HAP-1 (cell line): Measurements from ENCODE around the gene MSX1.

Experiments
- DNase-seq, 2 experiments: peaks; one replicate each; pipeline ENCODE4 v3.0.0-alpha.2; 2016 to 2020; ENCODE audit warnings: low spot score in 2 of 2
- H3K27me3 ChIP-seq: fragments of 250-450 bp; sonication (Bioruptor Pico); 2 replicates; pipeline ENCODE4 v1.5.1; 2020; ENCODE audit warnings: low read depth, mild to moderate bottlenecking, moderate library complexity
- H3K36me3 ChIP-seq: fragments of 250-450 bp; sonication (Bioruptor Pico); replicated peaks from 2 replicates; pipeline ENCODE4 v1.5.1; 2020; ENCODE audit warnings: mild to moderate bottlenecking
- H3K4me1 ChIP-seq: fragments of 250-450 bp; sonication (Bioruptor Pico); 2 replicates; pipeline ENCODE4 v1.5.1; 2020; ENCODE audit warnings: mild to moderate bottlenecking
- H3K4me3 ChIP-seq: fragments of 250-450 bp; sonication (Bioruptor Pico); 2 replicates; pipeline ENCODE4 v1.5.1; 2020; ENCODE audit warnings: mild to moderate bottlenecking, moderate library complexity
- H3K9me3 ChIP-seq: fragments of 250-450 bp; sonication (Bioruptor Pico); 2 replicates; pipeline ENCODE4 v1.5.1; 2020; ENCODE audit warnings: mild to moderate bottlenecking, moderate library complexity
- in situ Hi-C: fragments of 300-500 bp; cut with MboI; formaldehyde crosslinking; loops from 3 replicates; pipeline ENCODE4 v1.14.3; 2020; ENCODE audit warnings: low sequenced_read_pairs, inconsistent platforms, mixed read lengths

Gene MSX1

GRCh38 chr4:4856071-4857000, 3.1 kb upstream of the MSX1 start:
- DNase-seq: no peak
- H3K36me3 ChIP-seq: peaks cover 3% of the 10 kb centered on the region; the same call in 1 of the 2 replicates
- H3K9me3 ChIP-seq: no peaks in the 10 kb centered on the region
- no peak overlapping the region for H3K4me3 ChIP-seq
- no peaks in the 10 kb centered on the region for H3K27me3 ChIP-seq
- in situ Hi-C loops: loop anchor here (25.0 kb wide), 1 partner anchor 369 kb away; no protein-coding TSS in a partner anchor
- H3K4me1 ChIP-seq: peaks cover 2% of the 10 kb centered on the region

DNA sequence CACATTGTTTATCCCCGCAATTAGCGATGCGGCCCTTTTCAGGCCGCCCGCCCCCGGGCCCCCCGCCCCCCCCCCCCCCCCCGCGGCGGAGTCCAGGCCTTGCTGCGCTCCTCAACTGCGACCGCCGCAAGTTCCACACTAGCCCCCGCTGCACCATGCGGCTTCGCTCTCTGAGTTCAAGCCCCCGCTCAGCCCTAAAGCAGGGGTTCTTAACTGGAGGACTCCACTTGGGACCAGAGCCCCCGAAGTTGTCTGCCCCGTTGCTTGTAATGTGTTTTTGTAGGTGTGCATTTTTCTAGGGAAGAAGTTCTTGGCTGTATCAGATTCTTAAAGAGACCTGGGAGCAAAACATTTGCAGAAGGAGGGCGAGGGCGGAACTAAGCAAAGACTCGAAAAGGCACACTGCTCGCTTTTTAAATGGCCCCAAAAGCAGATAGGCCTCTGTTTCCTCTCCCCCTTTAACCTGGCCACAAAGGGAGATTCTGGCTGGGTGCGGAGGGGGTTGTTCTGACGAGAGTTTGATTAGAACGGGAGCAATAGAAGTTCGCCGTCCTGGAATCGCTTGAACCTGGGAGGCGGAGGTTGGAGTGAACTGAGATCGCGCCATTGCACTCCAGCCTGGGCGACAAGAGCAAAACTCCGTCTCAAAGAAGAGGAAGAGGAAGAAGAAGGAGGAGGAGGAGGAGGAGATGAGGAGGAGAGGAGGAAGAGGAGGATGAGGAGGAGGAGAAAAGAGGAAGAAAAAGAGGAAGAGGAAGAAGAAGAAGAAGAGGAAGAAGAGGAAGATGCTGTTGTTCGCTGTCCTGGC, 2.3 kb upstream of the MSX1 start:
- H3K36me3 ChIP-seq: peaks cover 12% of the 10 kb centered on the region
- no peaks in the 10 kb centered on the region; the same call in 1 of the 2 replicates for H3K9me3 ChIP-seq
- DNase-seq: no peak
- in situ Hi-C loops: loop anchor here (25.0 kb wide), 1 partner anchor 370 kb away; no protein-coding TSS in a partner anchor
- H3K4me3 ChIP-seq: no peak overlapping the region
- no peaks in the 10 kb centered on the region for H3K27me3 ChIP-seq
- peaks cover 2% of the 10 kb centered on the region for H3K4me1 ChIP-seq

DNA sequence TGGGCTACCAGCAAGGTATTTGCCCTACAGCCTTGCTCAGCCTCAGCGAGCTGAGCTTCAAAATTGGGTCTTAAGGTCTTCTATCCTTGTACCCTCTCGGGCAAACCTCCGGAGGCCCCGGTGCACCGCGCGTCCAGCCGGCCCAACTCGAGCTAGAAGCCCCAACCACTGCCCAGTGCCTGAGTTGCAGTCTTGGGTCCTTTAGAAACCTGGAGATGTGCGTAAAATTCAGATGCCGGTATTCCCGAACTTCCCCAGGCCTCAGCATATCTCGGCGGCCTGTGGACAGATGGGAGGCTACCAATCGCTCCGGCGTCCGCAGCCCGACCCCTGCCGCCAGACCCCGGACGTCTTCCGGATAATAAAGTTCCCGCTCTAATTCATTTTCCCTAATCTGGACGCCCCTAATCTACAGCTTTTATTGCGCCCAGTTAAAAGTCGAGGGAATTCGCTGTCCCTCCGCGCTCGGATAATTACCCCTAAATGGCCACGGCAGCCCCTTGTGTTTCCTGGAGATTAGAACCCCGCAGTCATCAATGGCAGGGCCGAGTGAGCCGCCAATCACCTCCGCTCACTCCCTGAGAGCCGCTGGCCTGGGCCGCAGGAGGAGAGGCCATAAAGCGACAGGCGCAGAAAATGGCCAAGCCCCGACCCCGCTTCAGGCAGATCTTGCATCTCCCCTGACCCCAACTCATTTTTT, 1.5 kb upstream of the MSX1 start:
- no peak overlapping the region for H3K4me3 ChIP-seq
- peaks cover 2% of the 10 kb centered on the region for H3K4me1 ChIP-seq
- no peak for DNase-seq
- no peaks in the 10 kb centered on the region; the same call in 1 of the 2 replicates for H3K9me3 ChIP-seq
- in situ Hi-C loops: loop anchor here (25.0 kb wide), 1 partner anchor 371 kb away; no protein-coding TSS in a partner anchor
- no peaks in the 10 kb centered on the region for H3K27me3 ChIP-seq
- peaks cover 19% of the 10 kb centered on the region for H3K36me3 ChIP-seq

DNA sequence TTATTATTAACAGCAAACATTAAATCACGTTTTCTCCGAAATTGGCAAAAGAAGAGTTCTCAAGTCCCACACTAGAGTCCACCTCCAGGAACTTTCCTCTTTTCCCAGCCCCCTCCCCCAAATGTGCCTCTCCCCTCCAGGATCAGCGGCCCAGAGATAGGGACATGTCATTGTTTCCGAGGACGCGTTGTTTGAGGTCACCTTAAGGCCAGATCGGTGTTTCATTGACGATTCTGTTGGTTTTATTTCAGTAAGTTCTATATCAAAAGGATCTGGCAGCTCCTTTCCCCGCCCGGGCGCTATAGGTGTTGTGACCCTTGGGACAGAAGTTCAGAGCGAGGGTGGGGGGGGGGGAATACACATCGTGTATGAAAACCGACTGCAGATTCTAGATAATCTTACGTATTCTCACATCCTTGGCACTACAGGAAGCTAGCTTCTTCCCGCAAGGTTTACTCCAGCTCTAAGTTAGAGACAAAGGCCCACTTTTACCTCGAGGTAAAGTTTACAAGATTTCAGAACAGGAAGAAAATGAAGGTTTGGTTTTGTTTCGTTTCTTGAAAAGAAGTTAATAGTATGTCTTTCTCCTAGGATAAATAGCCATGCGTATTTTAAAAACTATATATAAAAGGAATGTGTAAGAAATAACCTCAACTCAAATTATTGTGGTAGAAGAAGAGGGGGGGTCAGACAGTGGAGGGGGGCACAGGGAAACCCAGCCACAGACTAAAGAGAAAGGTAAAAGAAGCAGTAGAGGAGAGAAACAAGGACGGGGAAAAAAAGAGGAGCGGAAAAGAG, 739 bp upstream of the MSX1 start:
- H3K4me3 ChIP-seq: peak overlapping the region; percentile 60
- no peaks in the 10 kb centered on the region for H3K27me3 ChIP-seq
- DNase-seq: no peak
- no peaks in the 10 kb centered on the region; the same call in 1 of the 2 replicates for H3K9me3 ChIP-seq
- in situ Hi-C loops: loop anchor here (25.0 kb wide), 1 partner anchor 371 kb away; no protein-coding TSS in a partner anchor
- H3K36me3 ChIP-seq: peaks cover 21% of the 10 kb centered on the region
- peaks cover 2% of the 10 kb centered on the region; the same call in 1 of the 2 replicates for H3K4me1 ChIP-seq

GRCh38 chr4:4859799-4860599, 534 bp downstream of the MSX1 start:
- Histone ChIP-seq H3K36me3 (peaks cover 21% of the 10 kb centered on the region), H3K4me3 (peak overlapping the region; percentile 60), H3K4me1 (peaks cover 2% of the 10 kb centered on the region; the same call in 1 of the 2 replicates), H3K9me3 (no peaks in the 10 kb centered on the region; the same call in 1 of the 2 replicates), H3K27me3 (no peaks in the 10 kb centered on the region)
- in situ Hi-C loops: loop anchor here (25.0 kb wide), 1 partner anchor 373 kb away; no protein-coding TSS in a partner anchor
- peak in 1 of 2 experiments; percentile 34 for DNase-seq

GRCh38 chr4:4860600-4861389, 1.3 kb downstream of the MSX1 start:
- no peaks in the 10 kb centered on the region for H3K27me3 ChIP-seq
- peaks cover 21% of the 10 kb centered on the region for H3K36me3 ChIP-seq
- DNase-seq: peak; percentile 37 to 75
- H3K4me3 ChIP-seq: peak overlapping the region; percentile 60
- no peaks in the 10 kb centered on the region; the same call in 1 of the 2 replicates for H3K9me3 ChIP-seq
- peaks cover 2% of the 10 kb centered on the region; the same call in 1 of the 2 replicates for H3K4me1 ChIP-seq
- in situ Hi-C loops: loop anchor here (25.0 kb wide), 1 partner anchor 373 kb away; no protein-coding TSS in a partner anchor

- H3K36me3 ChIP-seq: peaks cover 21% of the 10 kb centered on the region
- DNase-seq: no peak
- H3K27me3 ChIP-seq: no peaks in the 10 kb centered on the region
- H3K4me3 ChIP-seq: peak overlapping the region; percentile 60
- in situ Hi-C loops: loop anchor here (25.0 kb wide), 1 partner anchor 374 kb away; no protein-coding TSS in a partner anchor
- no peaks in the 10 kb centered on the region; the same call in 1 of the 2 replicates for H3K9me3 ChIP-seq
- peaks cover 2% of the 10 kb centered on the region; the same call in 1 of the 2 replicates for H3K4me1 ChIP-seq
Observed at GRCh38 chr4:4861390-4862018, 2.0 kb downstream of the MSX1 start.

GRCh38 chr4:4862071-4862551, 2.6 kb downstream of the MSX1 start:
- DNase-seq: no peak
- Histone ChIP-seq H3K9me3 (no peaks in the 10 kb centered on the region; the same call in 1 of the 2 replicates), H3K36me3 (peaks cover 21% of the 10 kb centered on the region), H3K27me3 (no peaks in the 10 kb centered on the region), H3K4me1 (peaks cover 2% of the 10 kb centered on the region; the same call in 1 of the 2 replicates), H3K4me3 (no peak overlapping the region)
- in situ Hi-C loops: loop anchor here (25.0 kb wide), 1 partner anchor 375 kb away; no protein-coding TSS in a partner anchor

- no peak for DNase-seq
- H3K4me3 ChIP-seq: no peak overlapping the region
- in situ Hi-C loops: loop anchor here (25.0 kb wide), 1 partner anchor 376 kb away; no protein-coding TSS in a partner anchor
- no peaks in the 10 kb centered on the region; the same call in 1 of the 2 replicates for H3K9me3 ChIP-seq
- H3K27me3 ChIP-seq: peaks cover 3% of the 10 kb centered on the region; the same call in 1 of the 2 replicates
- H3K4me1 ChIP-seq: peaks cover 2% of the 10 kb centered on the region; the same call in 1 of the 2 replicates
- H3K36me3 ChIP-seq: peaks cover 21% of the 10 kb centered on the region
Observed at GRCh38 chr4:4862665-4863482, 3.4 kb downstream of the MSX1 start.

DNA sequence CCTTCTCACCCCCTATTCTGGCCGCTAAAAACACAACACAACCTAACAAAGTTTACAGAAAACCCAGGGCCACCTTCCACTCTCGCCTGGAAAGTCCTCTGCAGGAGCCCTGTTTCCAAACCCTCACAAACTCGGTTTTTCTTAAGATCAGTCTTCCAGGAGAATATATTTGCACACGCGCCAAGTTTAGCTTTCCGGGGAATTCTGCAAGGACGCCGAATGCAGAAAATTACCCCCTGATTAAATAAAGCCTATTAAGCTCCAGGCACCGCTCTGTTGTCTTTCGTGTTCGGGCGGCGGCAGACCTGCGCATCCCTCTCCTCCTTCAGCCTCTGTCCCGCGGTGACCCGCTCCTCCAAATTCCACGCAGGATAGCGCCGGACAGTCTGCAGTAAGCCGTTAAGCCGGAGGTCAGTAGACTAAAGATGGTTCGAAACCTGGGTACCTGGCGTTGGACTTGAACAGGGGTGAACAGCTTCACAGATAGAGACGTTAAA, 5.0 kb downstream of the MSX1 start:
- DNase-seq: no peak
- Histone ChIP-seq H3K4me3 (no peak overlapping the region), H3K27me3 (peaks cover 17% of the 10 kb centered on the region), H3K9me3 (no peaks in the 10 kb centered on the region; the same call in 1 of the 2 replicates), H3K36me3 (peaks cover 21% of the 10 kb centered on the region), H3K4me1 (no peaks in the 10 kb centered on the region)
- in situ Hi-C loops: loop anchor here (25.0 kb wide), 1 partner anchor 377 kb away; no protein-coding TSS in a partner anchor
